T-helper 1 cell (primary cell): Measurements from ENCODE around the gene SNRPN.
"Not testable (repeated sequence)": the region's sequence is repeated elsewhere in the genome, so short reads cannot be mapped to it uniquely, and the experiment has no call there.

ENCODE experiments used
- DNase-seq, 5 donors: peaks; one replicate each; pipeline ENCODE4 v3.0.0-alpha.2; 2012 to 2020
- total RNA-seq, 4 donors: gene quantifications; one replicate each; lab custom pipeline; 2026; lab: John Stamatoyannopoulos, UW

SNRPN gene
- 12.7 to 18.1 (median 13.2) reads per million in 4 donors for total RNA-seq

DNA sequence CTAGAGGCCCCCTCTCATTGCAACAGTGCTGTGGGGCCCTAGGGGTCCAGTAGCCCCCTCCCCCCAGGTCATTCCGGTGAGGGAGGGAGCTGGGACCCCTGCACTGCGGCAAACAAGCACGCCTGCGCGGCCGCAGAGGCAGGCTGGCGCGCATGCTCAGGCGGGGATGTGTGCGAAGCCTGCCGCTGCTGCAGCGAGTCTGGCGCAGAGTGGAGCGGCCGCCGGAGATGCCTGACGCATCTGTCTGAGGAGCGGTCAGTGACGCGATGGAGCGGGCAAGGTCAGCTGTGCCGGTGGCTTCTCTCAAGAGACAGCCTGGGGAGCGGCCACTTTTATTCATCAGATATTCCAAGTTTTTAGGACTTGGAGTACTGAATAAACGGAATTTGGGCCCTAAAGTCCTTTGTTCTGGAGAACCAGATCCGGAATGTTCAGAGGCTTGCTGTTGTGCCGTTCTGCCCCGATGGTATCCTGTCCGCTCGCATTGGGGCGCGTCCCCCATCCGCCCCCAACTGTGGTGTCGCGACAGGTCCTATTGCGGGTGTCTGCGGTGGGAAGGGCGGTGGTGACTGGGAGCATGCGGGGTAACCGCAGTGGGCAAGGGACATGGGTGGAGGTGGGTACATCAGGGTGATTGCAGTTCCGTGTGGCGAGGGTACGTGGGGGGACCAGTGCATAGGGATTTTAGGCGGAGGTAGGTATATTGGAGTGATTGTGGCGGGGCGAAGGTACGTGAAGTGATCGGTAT, at the start of gene SNRPN, which contains the start of gene SNURF:
Gene SNRPN (plus strand): TSS at position 205 of the 748 bp plus-strand sequence. CDS start 19,467 bp downstream, outside the sequence.
Gene SNURF (plus strand): TSS at position 205 of the 748 bp plus-strand sequence. CDS start 62 bp downstream, at position 267.
- peak; percentile 35 to 69 (median 46) for DNase-seq

DNA sequence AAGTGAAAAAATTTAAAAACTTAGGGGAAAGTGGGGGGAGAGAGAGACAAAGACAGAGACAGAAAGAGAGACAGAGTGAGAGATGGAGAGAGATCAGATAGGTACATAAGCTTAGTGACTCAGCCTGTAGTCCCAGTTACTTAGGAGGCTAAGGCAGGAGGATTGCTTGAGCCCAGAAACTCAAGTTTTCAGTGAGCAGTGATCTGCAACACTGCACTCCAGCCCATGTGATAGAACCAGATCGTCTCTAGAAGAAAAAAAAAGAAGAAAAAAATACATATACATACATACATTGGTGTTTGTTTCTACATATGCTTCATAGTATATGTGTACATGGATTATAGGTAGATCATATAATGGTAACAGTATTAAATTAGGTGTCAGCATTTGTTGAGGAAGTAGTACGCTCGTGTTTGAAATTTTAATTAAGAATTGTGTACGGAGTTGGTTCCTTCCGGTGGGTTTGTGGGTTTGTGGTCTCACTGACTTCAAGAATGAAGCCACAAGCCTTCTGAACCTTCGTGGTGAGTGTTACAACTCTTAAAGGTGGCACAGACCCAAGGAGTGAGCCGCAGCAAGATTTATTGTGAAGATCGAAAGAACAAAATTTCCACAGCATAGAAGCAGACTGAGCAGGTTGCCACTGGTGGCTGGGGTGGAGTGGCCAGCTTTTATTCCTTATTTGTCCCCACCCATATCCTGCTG, 38.3 kb upstream of the SNRPN start:
- DNase-seq: peak in 2 of 5 donors; percentile 0 to 6

DNA sequence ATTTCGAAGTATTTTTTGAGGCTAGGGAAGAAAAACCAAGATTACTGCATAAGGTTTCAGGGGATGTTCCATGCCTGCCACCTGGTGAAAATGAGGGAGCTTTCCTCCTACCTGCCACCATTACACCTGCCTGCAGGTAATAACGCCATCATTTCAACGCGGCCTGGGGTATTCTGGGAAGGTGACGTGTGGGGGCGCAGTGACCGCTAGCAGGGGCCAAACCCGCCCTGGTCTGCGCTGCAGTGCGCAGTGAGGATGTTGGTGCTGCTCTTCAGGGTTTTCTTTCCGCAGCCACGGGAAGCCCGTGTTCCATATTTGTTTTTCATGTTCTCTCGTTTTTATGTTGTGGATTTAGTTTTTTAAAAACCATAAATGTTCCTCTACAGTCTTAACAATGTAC, 37.4 kb upstream of the SNRPN start:
- no peak for DNase-seq

DNA sequence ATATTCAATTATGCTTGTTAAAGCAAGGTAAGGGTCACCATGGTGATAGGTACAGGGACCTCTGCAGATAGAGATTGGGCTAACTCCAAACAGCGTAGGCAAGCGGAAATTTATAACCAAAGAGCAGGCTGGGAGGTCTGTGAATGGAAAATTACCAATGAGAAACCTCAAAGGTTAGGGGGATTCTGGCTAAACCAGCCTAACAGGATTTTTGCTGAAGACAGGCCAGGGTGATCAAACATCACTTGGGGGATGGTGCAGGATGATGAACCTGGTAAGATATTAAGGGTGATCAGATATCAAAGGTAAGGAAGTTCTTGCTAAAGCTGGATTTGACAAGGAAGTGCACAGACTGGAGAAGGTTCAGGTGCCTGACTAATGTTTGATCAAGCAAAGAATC, 35.3 kb upstream of the SNRPN start:
- no peak for DNase-seq

DNA sequence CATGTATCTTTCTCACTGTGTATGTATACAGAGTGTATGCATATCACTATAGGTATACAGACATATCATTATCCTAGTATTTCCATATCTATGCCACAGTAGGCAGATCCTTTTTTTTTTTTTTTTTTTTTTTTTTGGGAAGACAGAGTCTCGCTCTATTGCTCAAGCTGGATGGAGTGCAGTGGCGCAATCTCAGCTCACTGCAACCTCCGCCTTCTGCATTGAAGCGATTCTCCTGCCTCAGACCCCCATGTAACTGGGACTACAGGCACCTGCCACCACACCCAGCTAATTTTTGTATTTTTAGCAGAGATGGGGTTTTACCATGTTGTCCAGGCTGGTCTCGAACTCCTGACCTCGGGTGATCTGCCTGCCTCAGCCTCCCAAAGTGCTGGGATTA, 32.0 kb upstream of the SNRPN start:
- not testable (repeated sequence) for DNase-seq

DNA sequence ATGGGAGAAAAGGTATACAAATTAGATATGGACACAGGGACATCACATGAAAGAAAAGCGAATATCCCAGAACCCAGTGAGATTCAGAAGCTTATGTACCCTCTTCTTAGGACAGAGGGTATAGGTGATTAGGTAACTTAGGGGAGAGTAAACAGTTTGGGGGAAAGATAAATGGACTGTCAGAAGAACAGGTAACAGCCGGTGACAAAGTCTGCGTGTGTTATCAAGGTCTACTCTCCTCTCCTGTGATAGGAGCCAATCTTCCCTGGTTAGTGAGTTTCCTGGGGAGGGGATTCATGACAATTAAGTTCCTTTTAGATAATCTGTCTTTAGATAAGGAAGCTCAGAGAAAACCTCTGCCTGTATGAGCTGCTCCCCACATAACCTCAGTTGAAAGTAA, 30.6 kb upstream of the SNRPN start:
- no peak for DNase-seq

DNA sequence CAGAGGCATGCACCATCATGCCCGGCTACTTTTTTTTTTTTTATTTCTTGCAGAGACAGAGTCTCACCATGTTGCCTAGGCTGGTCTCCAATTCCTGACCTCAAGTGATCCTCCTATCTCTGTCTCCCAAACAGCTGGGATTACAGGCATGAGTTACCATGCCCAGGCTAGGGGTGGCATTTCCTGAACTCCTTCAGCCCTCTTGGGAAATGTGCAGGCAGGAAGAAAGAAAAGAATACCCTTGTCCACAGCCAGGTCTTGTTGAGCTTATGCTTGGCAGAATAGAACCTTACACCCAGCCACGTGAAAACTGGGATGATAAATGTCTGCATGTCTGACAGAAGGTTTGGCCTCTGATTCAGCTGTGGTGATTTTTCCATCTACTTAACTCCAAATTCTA, 30.2 kb upstream of the SNRPN start:
- DNase-seq: no peak

DNA sequence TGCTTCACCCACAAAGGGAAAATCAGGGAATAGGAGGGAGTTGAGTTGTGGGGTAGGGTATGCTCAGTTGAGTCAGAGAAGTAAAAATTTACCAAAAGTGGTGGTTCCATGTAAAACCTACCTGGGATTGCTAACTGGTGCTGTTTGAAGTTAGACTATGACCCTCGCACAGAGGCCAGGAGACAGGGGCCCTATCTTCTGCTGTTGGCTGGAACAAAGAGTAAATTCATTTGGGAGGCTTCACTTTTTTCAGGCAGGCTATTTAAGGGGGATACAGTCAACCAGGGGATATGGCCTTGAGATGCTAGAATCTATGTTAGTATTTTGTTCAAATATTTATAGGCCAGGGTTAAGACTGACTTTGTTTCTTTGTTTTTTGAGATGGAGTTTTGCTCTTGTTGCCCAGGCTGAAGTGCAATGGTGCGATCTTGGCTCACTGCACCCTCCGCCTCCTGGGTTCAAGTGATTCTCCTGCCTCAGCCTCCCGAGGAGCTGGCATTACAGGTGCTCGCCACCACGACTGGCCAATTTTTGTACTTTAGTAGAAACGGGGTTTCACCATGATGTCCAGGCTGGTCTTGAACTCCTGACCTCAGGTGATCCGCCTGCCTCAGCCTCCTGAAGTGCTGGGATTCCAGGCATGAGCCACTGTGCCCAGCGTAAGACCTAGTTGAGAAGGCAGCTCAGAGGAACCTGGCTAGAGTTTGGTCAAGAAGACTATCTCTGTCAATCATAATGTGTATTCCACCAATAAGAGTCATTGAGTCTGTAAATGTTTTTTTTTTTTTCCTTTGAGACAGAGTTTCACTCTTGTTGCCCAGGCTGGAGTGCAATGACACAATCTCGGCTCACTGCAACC, 22.7 kb upstream of the SNRPN start:
- not testable (repeated sequence) for DNase-seq

DNA sequence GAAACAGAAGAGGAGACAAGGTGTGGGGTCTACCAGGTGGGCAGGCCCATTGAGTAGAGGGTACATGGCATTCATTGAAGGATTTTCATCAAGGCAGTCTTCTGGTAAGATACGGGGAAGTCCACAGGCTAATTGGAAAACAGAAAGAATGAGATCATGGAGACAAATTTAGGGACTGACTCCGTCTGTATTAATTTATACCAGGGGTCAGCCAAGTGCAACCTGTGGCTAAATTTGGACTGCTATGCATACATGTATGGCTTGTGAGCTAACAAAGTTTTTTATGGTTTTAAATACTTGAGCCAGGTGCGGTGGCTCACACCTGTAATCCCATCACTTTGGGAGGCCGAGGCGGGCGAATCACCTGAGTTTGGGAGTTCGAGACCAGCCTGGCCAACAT, 21.1 kb upstream of the SNRPN start:
- no peak for DNase-seq

DNA sequence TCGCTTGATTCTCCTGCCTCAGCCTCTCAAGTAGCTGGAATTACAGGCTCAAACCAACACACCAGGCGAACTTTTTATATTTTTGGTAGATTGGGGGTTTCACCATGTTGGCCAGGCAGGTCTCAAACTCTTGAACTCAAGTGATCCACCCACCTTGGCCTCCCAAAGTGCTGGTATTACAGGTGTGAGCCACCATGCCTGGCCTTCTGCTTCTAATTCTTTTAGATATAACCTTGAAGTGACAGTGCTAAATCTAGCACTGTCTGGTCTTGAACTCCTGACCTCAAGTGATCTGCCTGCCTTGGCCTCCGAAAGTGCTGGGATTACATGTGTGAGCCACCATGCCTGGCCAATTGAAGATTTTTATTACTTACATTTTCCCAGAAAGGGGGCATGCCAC, 16.6 kb upstream of the SNRPN start:
- not testable (repeated sequence) for DNase-seq

DNA sequence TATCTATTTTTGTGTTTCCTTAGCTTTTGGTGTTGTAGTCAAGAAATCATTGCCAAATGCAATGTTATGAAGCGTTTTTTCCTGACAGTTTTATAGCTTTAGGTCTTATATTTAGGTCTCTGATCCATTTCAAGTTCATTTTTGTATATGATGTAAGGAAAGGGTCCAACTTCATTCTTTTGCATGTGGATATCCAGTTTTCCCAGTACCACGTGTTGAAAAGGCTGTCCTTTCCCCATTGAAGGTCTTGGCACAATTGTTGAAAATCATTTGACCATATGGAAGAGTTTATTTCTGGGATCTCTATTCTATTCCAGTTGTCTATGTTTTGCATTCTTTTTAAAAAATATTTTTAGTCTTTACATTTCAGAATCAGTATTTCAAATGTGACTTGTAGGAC, 14.6 kb upstream of the SNRPN start:
- no peak for DNase-seq

DNA sequence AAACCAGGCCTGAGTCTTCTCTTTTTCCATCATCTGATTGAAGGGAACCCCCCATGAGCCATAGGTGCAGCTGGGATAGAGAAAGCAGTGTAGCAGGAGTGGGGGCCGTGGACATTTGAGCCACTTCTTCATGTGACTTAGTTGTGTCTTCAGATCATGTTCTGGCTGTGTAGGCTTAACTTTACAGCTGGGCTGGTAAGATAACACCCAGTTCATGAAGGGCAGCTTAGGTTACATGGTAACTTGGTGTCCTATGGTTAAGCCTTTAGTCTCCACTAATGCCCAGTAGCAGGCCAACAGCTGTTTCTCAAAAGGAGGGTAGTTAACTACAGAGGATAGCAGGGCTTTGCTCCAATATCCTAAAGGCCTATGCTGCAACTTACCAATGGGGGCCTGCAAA, 11.4 kb upstream of the SNRPN start:
- DNase-seq: no peak

DNA sequence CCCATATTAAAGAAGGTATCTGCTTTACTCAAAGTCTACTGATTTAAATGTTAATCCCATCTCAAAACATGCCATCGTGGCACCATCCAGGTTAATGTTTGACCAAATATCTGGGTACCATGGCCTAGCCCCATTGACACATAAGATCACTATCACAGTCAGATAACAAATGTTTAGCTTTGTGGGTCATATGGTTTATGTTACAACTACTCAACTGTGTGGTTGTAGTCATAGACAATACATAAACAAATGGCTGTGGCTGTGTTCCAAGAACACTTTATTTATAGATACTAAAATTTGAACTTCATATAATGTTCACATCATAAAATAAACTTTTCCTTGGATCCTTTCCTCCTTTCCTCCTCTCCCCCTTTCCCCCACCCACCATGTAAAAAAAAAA, 9.8 kb upstream of the SNRPN start:
- DNase-seq: no peak

DNA sequence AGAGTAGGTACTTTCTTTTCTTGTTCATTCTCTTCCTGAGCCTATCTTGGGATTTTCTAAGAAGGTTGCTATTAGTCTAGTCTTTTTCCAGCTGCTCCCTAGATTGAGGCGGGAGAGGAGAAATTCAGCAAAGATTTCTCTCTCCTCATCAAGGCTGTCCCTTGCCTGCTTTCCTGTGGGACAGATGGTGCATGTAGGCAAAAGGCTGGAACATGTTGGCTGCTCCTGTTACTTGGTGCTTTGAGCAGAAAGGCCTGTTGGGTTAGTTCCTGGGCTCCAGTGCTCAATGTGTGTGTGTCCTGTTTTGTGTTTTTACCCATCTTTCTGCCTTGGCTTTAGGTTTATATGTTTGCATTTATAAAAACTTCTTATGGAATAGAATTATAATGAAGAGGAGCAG, 9.1 kb upstream of the SNRPN start:
- no peak for DNase-seq

DNA sequence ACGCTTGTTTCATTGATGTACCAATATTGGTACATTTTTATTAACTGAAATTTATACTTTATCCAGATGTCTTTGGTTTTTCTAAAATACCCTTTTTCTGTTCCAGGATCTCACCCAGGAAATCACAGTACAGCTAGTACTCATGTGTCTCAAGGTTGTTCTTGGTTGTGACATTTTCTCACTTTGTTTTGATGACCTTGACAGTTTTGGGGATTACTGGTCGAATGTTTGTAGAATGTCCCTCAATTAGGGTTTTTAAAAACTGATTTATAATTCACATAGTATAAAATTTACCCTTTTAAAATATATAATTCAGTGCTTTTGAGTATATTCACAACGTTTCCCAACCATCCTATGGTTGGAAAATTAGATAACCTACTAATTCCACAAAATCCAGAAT, 6.3 kb upstream of the SNRPN start:
- DNase-seq: no peak

DNA sequence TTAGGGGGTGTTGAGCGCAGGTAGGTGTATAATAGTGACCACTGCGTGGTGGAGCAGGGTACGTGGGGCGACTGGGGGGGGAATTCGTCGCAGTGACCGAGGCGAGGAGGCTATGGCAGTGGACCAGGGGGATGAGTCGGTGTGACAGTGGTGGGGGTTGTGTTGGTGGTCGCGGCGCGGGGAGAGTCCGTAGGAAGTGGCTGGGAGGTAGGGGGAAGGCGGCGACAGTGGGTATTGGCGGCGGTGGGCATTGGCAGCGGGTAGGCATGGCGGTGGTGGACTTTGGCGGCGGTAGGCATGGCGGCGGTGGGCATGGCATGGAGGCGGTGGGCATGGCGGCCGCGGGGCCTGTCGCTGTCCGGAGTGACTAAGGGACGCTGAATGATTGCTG, 739 bp downstream of the SNRPN start:
- peak in 3 of 5 donors; percentile 3 to 17 (median 10) for DNase-seq

DNA sequence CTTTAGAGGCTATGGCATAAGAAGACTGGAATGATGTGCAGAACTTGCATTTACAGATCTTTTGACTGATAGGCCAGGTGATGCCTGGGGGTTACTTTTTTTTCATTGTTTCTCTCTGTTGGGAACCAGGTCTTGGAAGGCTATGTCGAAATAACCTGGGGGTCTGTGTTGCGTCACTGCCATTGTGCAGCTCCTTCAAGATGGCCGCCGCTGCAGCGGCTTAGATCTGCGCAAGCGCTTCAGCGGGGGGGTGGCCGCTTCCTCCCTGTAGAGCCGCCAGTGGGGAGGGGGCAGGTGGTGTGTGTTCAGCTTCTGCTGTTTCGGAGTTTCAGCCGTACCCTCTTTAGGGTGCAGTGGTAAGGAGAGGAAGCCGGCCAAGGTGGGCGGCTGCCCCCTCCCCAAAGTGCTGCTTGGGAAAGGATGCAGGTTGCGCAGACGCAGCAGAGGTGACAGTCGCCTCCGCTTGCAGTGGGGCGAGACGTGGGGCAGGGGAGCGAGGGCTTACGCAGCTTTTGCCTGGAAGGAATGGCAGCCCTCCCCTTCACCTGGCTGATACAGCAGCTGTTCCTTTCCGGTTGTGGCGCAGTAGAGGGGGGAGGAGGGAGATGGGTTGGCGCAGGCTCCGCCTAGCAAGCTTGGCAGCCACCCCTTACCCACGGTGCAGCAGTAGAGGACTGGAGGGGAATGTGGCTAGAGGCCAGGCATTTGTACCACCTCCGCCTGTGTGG, 1.5 kb downstream of the SNRPN start:
- DNase-seq: peak; percentile 43 to 81 (median 71)

DNA sequence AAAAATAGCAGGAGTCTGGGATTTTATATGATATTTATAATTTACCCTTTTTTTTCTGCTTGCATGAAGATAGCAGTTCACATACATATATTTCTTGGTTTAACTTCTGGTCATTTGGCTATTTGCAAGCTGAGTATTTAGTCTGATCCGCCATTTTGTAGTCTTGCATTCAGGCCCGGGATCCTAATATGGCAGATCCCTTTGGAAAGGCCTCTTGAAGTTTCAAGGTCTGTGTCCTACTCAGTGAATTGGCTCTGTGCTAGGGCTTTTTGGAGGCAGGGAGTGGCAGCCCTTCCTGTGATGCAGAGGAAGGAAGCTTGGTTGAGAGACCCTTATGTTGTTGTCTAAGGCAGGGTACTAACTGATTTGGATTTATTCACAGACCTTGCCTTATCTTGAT, 2.9 kb downstream of the SNRPN start:
- DNase-seq: no peak

DNA sequence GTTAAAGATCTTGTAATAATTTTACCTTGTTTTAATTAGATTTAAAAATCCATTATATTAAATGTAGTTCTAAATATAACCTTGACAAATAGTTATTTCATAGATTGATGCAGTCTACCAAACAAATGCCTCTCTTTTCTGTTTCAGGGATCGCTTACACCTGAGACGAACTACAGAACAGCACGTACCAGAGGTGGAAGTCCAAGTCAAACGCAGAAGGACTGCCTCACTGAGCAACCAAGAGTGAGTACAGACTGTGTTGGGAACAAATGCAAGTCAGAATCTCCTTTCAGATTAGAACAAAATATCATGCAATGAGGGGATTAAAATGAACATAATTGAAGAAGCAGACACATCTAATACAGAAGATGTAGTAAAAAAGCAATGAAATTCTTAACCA, 7.2 kb downstream of the SNRPN start:
- no peak for DNase-seq

DNA sequence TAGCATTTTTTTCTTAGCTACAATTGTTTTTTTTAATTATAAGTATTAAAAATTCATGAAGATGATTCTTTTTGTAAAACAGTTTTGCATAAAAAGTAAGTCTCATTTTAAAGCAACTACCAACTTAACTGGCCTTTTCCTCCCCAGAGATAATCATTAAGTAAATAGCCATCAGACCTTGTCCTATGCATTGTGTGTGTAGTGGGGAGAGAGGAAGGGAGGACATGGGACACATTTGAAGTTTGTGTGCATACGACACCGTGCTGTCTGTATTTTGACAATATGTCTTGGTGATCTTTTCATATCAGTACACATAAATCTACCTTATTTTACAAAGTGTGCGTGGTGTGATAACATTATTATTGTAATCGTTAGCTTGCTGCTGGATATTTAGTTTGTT, 8.1 kb downstream of the SNRPN start:
- DNase-seq: no peak

DNA sequence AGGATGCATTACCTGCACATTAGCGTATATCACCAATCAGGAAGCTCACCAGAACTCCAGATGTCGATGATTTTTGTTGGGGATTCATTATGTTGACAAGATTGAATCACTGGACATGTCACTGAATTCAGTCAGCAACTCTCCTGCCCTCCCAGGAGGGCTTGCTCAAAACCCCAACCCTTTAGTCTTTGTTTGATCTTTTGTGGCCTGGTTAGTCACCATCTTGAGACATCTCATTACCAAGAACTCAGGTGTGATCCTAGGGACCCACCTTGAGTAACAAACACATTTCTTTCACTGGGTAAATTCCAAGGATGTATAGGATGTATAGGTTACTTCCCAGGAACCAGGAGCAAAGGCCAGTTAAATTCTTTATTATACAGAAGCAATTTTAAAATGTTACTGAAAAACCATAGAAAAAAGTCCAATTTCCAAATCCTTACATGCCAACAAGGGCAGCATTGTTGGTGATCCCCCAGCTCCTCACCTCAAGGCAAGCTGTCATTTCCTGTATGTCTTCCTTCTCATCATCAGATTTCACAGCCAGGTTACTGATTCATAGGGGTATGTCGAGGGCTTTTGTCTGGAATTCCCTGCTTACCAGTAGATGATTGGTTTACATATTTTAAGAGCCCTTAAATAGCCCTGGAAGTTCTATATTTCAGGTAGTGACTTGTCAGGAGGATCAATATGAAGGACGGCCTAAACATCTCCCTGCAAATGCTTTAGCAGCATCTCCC, 11.7 kb downstream of the SNRPN start:
- no peak for DNase-seq

DNA sequence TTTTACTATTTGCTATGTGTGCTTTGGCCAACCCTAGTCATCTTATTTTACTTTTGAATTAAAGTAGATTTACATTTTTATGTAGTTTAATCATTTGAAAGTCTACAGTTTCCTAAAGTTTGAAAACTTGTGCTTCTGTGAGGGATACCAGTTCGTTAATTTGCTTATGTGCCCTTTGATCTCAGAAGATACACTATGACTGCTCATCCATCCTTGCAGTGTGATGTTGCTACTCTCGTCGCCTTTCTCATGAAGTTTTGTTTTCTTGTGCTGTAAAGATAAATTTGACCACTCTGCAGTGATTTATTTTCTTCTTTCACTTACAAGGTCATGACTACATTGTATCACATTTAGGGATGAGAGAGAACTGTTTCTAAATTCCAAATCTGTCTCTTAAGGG, 16.3 kb downstream of the SNRPN start:
- DNase-seq: no peak
